Measurements from ENCODE around the gene PAX3. TPM values are rescaled to one million over a fixed set of nuclear protein-coding genes. Genes with fewer than 3 reads are reported as not detected.

The PAX3 gene
- total RNA-seq, 1 donor from 2014 or later: 0.30 TPM

DNA sequence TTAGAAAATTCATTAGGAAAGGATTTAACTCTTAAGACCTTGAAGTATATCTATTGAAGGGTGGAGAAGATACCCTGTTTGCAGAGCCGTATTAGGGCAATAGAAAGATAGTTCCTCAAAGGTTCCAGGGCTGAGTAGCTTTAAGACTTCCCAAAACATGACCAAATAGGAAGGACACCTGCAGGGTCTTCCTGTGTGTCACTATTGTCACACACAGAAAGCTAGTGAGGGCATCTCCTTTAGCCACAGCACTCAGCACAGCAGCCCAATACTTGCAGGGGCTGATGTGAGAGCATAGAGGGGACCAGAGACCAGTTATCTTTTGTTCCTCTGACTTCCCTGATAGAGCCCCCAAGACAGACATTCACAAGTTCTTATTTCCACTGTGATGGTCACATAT lies 93.7 kb downstream of the PAX3 start:
- H3K36me3 ChIP-seq: no peaks in the 10 kb centered on the region
- H3K4me1 ChIP-seq: no peaks in the 10 kb centered on the region
- peaks cover 80% of the 10 kb centered on the region for H3K27me3 ChIP-seq (ENCODE audit: low read depth)
- H3K27ac ChIP-seq (replicated peaks): no peak overlapping the region
- intact Hi-C loops (cut with micrococcal nuclease): no loop called here
- no peak for DNase-seq
- H3K9me3 ChIP-seq (replicated peaks): no peaks in the 10 kb centered on the region
- TF ChIP-seq, protein P1, sequence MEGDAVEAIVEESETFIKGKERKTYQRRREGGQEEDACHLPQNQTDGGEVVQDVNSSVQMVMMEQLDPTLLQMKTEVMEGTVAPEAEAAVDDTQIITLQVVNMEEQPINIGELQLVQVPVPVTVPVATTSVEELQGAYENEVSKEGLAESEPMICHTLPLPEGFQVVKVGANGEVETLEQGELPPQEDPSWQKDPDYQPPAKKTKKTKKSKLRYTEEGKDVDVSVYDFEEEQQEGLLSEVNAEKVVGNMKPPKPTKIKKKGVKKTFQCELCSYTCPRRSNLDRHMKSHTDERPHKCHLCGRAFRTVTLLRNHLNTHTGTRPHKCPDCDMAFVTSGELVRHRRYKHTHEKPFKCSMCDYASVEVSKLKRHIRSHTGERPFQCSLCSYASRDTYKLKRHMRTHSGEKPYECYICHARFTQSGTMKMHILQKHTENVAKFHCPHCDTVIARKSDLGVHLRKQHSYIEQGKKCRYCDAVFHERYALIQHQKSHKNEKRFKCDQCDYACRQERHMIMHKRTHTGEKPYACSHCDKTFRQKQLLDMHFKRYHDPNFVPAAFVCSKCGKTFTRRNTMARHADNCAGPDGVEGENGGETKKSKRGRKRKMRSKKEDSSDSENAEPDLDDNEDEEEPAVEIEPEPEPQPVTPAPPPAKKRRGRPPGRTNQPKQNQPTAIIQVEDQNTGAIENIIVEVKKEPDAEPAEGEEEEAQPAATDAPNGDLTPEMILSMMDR (IDR thresholded peaks at IDR 0.05; ENCODE audit: borderline replicate concordance): no peak
- H3K4me3 ChIP-seq: no peak overlapping the region

DNA sequence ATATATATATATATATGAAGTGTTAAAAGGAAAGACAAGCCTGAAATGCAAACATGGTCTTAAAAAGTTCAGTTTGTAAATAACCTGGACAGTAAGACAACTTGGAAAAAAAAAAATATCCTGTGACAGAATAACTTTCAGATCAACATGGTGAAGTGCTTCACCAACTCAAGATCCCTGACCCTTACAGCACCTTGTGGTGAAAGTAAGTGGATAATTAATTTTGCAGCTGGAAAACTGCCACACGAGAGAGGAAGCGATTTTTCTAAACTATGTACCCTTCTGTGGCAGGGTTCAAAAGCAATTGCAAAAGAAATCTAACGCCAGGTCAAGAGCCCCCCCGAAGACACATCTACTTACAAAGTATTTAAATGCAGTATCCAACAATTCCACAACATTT lies 95.8 kb downstream of the PAX3 start:
- TF ChIP-seq, protein P1 (IDR thresholded peaks at IDR 0.05; ENCODE audit: borderline replicate concordance): no peak
- peaks cover 74% of the 10 kb centered on the region for H3K27me3 ChIP-seq (ENCODE audit: low read depth)
- H3K36me3 ChIP-seq: no peaks in the 10 kb centered on the region
- H3K27ac ChIP-seq (replicated peaks): no peak overlapping the region
- DNase-seq: no peak
- H3K9me3 ChIP-seq (replicated peaks): no peaks in the 10 kb centered on the region
- intact Hi-C loops (cut with micrococcal nuclease): no loop called here
- H3K4me1 ChIP-seq: no peaks in the 10 kb centered on the region
- no peak overlapping the region for H3K4me3 ChIP-seq

DNA sequence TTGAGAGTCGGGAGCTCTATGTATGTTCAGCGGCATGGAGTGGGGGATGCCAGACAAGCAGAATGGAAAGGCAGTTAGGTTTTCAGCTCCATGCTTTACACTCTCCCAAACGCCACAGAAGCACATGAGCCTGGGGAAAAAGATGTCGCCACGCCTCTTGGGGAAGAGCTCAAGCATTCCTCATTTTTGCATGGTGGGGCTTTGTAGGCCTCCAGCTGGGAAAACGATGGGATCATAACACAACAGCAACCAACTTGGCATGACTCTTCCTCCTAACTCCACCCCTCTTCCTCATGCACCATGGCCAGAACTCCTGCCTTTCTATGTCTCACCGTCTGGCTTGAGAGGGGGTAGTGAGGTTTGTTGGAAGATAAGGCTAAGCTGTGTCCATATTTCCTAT lies 102.6 kb downstream of the PAX3 start:
- H3K4me3 ChIP-seq: no peak overlapping the region
- TF ChIP-seq, protein P1 (IDR thresholded peaks at IDR 0.05; ENCODE audit: borderline replicate concordance): no peak
- H3K27me3 ChIP-seq (ENCODE audit: low read depth): peaks cover 49% of the 10 kb centered on the region
- intact Hi-C loops (cut with micrococcal nuclease): no loop called here
- no peaks in the 10 kb centered on the region for H3K4me1 ChIP-seq
- no peaks in the 10 kb centered on the region for H3K36me3 ChIP-seq
- H3K27ac ChIP-seq (replicated peaks): no peak overlapping the region
- DNase-seq: no peak
- peaks cover 3% of the 10 kb centered on the region for H3K9me3 ChIP-seq (replicated peaks)

DNA sequence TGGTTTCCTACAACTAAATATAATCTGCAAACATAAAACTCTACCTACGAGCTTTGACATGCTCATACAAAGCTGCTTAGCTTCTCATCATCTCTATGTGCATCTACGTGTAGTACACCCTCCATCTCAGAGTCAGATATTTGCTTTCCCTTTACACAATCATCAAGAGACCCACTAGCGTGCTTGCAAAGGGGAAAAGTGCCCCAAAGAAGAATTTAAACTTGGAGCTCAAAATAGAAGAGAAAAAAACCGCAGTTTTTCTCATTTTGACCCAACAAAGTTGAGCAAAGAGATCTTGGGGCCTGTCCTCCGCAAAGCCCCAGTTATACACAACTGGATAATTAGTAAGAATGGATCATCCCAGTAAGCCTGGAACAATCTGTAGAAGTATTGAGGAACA lies 104.1 kb downstream of the PAX3 start:
- H3K4me1 ChIP-seq: no peaks in the 10 kb centered on the region
- H3K27ac ChIP-seq (replicated peaks): no peak overlapping the region
- H3K9me3 ChIP-seq (replicated peaks): peaks cover 3% of the 10 kb centered on the region
- peaks cover 36% of the 10 kb centered on the region for H3K27me3 ChIP-seq (ENCODE audit: low read depth)
- TF ChIP-seq, protein P1 (IDR thresholded peaks at IDR 0.05; ENCODE audit: borderline replicate concordance): no peak
- no peak for DNase-seq
- no peak overlapping the region for H3K4me3 ChIP-seq
- no peaks in the 10 kb centered on the region for H3K36me3 ChIP-seq
- intact Hi-C loops (cut with micrococcal nuclease): no loop called here

DNA sequence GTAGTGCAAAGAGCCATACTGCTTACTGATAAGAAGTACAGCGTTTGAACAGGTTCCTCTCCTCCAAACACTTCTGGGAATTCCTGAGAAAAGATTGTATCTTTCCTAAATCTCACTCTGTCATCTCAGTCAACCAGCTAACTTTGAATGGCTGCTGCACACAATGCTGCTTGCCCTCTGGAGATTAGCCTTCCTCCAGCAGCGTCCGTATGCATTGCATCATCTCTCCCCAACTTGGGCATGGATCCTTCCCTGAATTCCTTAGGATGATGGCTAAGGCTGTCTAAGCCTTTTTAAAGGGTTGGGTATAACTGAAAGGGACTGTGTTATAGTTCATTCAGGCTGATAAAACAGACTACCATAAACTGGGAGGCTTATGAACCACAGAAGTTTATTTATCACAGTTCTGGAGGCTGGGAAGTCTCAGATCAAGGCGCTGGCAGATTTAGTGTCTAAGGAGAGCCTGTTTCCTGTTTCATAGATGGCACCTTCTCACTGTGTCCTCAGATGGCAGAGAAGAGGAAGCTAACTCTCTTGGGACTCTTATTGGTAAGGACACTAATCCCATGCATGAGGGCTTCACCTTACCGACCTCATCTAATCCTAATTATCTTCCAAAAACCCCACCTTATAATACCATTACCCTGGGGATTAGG lies 105.3 kb downstream of the PAX3 start:
- no peaks in the 10 kb centered on the region for H3K4me1 ChIP-seq
- TF ChIP-seq, protein P1 (IDR thresholded peaks at IDR 0.05; ENCODE audit: borderline replicate concordance): no peak
- DNase-seq: no peak
- peaks cover 3% of the 10 kb centered on the region for H3K9me3 ChIP-seq (replicated peaks)
- H3K36me3 ChIP-seq: no peaks in the 10 kb centered on the region
- intact Hi-C loops (cut with micrococcal nuclease): no loop called here
- no peak overlapping the region for H3K27ac ChIP-seq (replicated peaks)
- H3K4me3 ChIP-seq: no peak overlapping the region
- H3K27me3 ChIP-seq (ENCODE audit: low read depth): peaks cover 36% of the 10 kb centered on the region
